Panc1 (cell line): ENCODE data around the gene BABAM2. TPM values are rescaled to one million over a fixed set of nuclear protein-coding genes. Genes with fewer than 3 reads are reported as not detected.

Experiments used
- ATAC-seq: fragments of 200-7000 bp; cut with Tn5 transposase; 2 replicates; pipeline ENCODE4 v1.9.1; 2020; ENCODE audit warnings: mild to moderate bottlenecking, moderate library complexity
- BruUV-seq: library from RNA; stranded (reverse); fragments of 400-500 nt; replicated peaks from 2 replicates; lab custom pipeline; 2021; lab: Mats Ljungman, UMichigan
- CTCF ChIA-PET: fragments of 300-600 bp; sonication (Branson Sonifier 250); formaldehyde crosslinking; loops from one replicate; lab custom pipeline; 2022; ENCODE audit warnings: antibody characterized with exemption; lab: Charles Lee
- POLR2A ChIA-PET: fragments of 300-600 bp; sonication (Branson Sonifier 250); formaldehyde crosslinking; loops from one replicate; lab custom pipeline; 2022; ENCODE audit warnings: antibody characterized with exemption; lab: Charles Lee
- DNase-seq: peaks from one replicate; pipeline ENCODE4 v3.0.0-alpha.2; 2010; ENCODE audit warnings: low read depth, low spot score
- H3K27ac ChIP-seq: 2 replicates; pipeline ENCODE4 v1.5.1; 2011; ENCODE audit warnings: mild to moderate bottlenecking, low read length, inconsistent platforms
- H3K27me3 ChIP-seq: fragments of 200-500 bp; sonication (Bioruptor generic); 2 replicates; pipeline ENCODE4 v1.6.0; 2014; ENCODE audit warnings: low read length, inconsistent platforms; ENCODE audit not compliant: control insufficient read depth, insufficient read depth
- H3K36me3 ChIP-seq: fragments of 200-500 bp; sonication (Bioruptor generic); 2 replicates; pipeline ENCODE4 v1.5.1; 2014; ENCODE audit warnings: inconsistent platforms, mild to moderate bottlenecking, low read length, moderate library complexity; ENCODE audit not compliant: control insufficient read depth, insufficient read depth
- H3K4me1 ChIP-seq: 2 replicates; pipeline ENCODE4 v1.5.1; 2011; ENCODE audit warnings: inconsistent platforms, mild to moderate bottlenecking, low read length, moderate library complexity; ENCODE audit not compliant: control insufficient read depth, insufficient read depth
- H3K4me3 ChIP-seq, 2 experiments: 2 replicates each; pipeline ENCODE4 v1.5.1; 2011 to 2012; ENCODE audit warnings: low read depth in 2 of 2, low read length in 2 of 2, mild to moderate bottlenecking in 2 of 2, inconsistent platforms in 1 of 2, moderate library complexity in 1 of 2
- H3K9me3 ChIP-seq: fragments of 200-500 bp; sonication (Bioruptor generic); 2 replicates; pipeline ENCODE4 v1.5.1; 2014; ENCODE audit warnings: low read depth, mild to moderate bottlenecking, inconsistent platforms, low read length, moderate library complexity; ENCODE audit not compliant: control insufficient read depth, insufficient read depth
- CTCF ChIP-seq: fragments of 450-650 bp; IDR thresholded peaks from 2 replicates; pipeline ENCODE4 v1.5.1; 2017; ENCODE audit warnings: mild to moderate bottlenecking
- POLR2AphosphoS5 ChIP-seq: IDR thresholded peaks from 2 replicates; pipeline ENCODE4 v1.6.1; 2012; ENCODE audit warnings: mild to moderate bottlenecking, low read depth, low read length, moderate library complexity
- SIN3A ChIP-seq: IDR thresholded peaks from 2 replicates; pipeline ENCODE4 v1.6.1; 2012; ENCODE audit warnings: low read depth, mild to moderate bottlenecking, low read length, moderate library complexity, borderline replicate concordance; ENCODE audit not compliant: insufficient read depth
- TCF7L2 ChIP-seq: IDR thresholded peaks from 2 replicates; pipeline ENCODE4 v1.6.1; 2011; ENCODE audit warnings: mild to moderate bottlenecking, low read depth, low read length, inconsistent platforms
- in situ Hi-C: cut with HindIII; loops from 2 replicates; pipeline ENCODE4 v1.10.0; 2016; ENCODE audit warnings: low sequenced_read_pairs, low pct_unique_long_range_greater_than_20kb
- intact Hi-C: fragments of 100-400 bp; cut with micrococcal nuclease; formaldehyde crosslinking; loops from one replicate; pipeline ENCODE4 v1.10.0; 2022; ENCODE audit not compliant: unreplicated experiment
- total RNA-seq: library from RNA; stranded (reverse); gene quantifications from one replicate; pipeline ENCODE4 v1.2.1, GENCODE V29; 2021; ENCODE audit not compliant: unreplicated experiment
- TF ChIP-seq, protein P1 (sequence below), 2 experiments: IDR thresholded peaks; 2 replicates each; pipeline ENCODE4 v1.6.1; 2011 to 2012; ENCODE audit warnings: low read depth in 2 of 2, control low read depth in 1 of 2, low read length in 1 of 2, mild to moderate bottlenecking in 1 of 2, moderate library complexity in 1 of 2; ENCODE audit not compliant: insufficient read depth in 1 of 2

BABAM2 gene
- total RNA-seq, 1 experiment from 2014 or later: 31.2 TPM

GRCh38 chr2:28062867-28063266 lies 172.3 kb downstream of the BABAM2 start:
- ATAC-seq (no peak), DNase-seq (no peak)
- in situ Hi-C loops: no loop called here
- ChIA-PET POLR2A (no interaction called here), CTCF (no interaction called here)
- H3K4me3 ChIP-seq: no peak overlapping the region
- H3K36me3 ChIP-seq: no peaks in the 10 kb centered on the region
- intact Hi-C loops: no loop called here
- TF ChIP-seq CTCF: no peak
- TF ChIP-seq, protein P1, sequence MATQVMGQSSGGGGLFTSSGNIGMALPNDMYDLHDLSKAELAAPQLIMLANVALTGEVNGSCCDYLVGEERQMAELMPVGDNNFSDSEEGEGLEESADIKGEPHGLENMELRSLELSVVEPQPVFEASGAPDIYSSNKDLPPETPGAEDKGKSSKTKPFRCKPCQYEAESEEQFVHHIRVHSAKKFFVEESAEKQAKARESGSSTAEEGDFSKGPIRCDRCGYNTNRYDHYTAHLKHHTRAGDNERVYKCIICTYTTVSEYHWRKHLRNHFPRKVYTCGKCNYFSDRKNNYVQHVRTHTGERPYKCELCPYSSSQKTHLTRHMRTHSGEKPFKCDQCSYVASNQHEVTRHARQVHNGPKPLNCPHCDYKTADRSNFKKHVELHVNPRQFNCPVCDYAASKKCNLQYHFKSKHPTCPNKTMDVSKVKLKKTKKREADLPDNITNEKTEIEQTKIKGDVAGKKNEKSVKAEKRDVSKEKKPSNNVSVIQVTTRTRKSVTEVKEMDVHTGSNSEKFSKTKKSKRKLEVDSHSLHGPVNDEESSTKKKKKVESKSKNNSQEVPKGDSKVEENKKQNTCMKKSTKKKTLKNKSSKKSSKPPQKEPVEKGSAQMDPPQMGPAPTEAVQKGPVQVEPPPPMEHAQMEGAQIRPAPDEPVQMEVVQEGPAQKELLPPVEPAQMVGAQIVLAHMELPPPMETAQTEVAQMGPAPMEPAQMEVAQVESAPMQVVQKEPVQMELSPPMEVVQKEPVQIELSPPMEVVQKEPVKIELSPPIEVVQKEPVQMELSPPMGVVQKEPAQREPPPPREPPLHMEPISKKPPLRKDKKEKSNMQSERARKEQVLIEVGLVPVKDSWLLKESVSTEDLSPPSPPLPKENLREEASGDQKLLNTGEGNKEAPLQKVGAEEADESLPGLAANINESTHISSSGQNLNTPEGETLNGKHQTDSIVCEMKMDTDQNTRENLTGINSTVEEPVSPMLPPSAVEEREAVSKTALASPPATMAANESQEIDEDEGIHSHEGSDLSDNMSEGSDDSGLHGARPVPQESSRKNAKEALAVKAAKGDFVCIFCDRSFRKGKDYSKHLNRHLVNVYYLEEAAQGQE (IDR thresholded peaks at IDR 0.05; ENCODE audit: insufficient read depth in 1 of 2, low read depth in 2 of 2, low read length in 1 of 2): no peak
- TF ChIP-seq SIN3A: no peak
- TF ChIP-seq TCF7L2: no peak
- no peak for TF ChIP-seq POLR2AphosphoS5
- no peak overlapping the region for H3K27ac ChIP-seq
- no peaks in the 10 kb centered on the region for H3K4me1 ChIP-seq
- no peaks in the 10 kb centered on the region for H3K9me3 ChIP-seq
- no peaks in the 10 kb centered on the region for H3K27me3 ChIP-seq
- BruUV-seq: no TSS peak

DNA sequence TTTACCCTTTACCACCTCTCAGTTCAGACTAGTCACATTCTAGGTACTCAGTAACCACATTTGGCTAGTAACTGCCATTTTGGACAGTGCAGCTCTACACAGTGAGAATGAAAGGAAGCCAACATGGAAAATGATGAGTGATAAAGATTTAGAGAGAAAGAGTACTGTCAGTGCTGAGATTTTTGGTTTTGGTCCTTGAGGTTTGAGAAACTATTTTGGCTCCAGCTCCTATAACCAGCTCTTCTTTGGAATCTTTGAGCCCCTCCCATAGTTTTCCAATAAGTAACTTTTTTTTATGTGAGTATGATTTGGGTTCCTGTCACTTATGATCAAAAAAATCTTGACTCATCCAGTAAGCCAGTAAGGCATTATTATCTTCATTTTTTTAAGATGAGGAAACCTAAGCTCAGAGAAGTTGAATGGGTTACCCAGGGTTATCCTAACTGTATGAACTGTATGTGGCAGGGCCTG lies 173.0 kb downstream of the BABAM2 start:
- no peaks in the 10 kb centered on the region for H3K27me3 ChIP-seq
- H3K4me3 ChIP-seq: no peak overlapping the region
- no TSS peak for BruUV-seq
- DNase-seq (no peak), ATAC-seq (no peak)
- H3K9me3 ChIP-seq: no peaks in the 10 kb centered on the region
- intact Hi-C loops: no loop called here
- ChIA-PET CTCF (no interaction called here), POLR2A (interaction anchor here (0.6 kb wide), 1 partner anchor 665 kb away, joined by 7 read pairs; no protein-coding TSS in a partner anchor)
- no peaks in the 10 kb centered on the region for H3K4me1 ChIP-seq
- no peaks in the 10 kb centered on the region for H3K36me3 ChIP-seq
- no peak overlapping the region for H3K27ac ChIP-seq
- TF ChIP-seq SIN3A (no peak), TCF7L2 (no peak), CTCF (no peak), POLR2AphosphoS5 (no peak)
- TF ChIP-seq, protein P1 (IDR thresholded peaks at IDR 0.05; ENCODE audit: insufficient read depth in 1 of 2, low read depth in 2 of 2, low read length in 1 of 2): no peak
- in situ Hi-C loops: no loop called here
